Fibroblast of upper back skin (primary cell): Measurements from ENCODE around the gene CNGA1.
A peak's percentile ranks its signal among the peaks of the same experiment; 100 is the strongest.

Source experiments
- DNase-seq: peaks from one replicate; pipeline ENCODE4 v3.0.0-alpha.2; 2013

The CNGA1 gene

DNA sequence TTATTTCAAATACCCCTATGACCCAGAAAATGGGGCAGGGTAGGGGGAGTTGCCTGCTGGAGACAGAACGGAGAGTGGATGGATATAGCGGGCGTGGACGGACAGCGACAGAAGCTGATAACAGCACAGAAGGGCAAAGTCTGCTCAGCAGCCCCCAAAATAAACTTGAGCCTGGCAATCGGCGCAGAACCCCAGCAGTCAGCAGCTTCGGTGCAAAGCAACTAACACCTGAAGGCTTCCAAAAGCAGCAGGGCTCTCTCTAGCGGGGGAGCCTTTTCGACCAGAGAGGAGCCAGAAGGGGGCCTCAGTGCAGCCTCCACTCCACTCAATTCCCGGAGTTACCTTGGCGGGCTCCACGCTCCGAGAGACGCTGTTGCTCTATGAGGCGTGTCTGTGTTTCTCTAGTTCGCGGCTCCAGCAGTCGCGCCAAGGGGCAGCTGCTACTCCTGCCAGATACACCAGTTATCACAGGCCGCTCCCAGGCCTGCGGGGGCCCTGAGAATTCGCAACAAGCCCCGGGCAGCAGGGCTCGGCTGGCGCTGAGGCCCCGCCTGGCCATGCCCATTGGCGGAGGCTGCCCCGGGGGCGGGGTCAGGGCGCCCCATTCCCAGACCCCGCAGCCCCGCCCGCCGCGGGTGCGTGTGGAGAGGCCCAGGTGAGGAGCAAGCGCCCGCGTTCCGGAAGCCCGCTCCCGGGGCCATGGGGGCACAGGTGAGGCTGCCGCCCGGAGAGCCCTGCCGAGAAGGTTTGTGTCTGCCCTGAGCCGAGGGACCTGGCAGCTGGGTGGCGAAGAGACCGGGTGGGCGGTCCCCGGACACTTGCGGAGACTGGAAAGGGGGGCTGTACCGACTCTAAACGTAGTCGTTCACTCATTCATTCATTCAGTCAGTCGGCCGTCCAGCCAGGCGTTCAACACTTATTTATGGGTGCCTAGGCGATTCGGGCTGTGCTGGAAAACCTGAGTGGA is at the start of gene CNGA1, which contains the start of gene NIPAL1:
TSS of gene CNGA1 (minus strand) at position 541 of the 967 bp plus-strand sequence. CDS start 63,992 bp downstream, outside the sequence.
TSS of gene NIPAL1 (plus strand) at position 632 of the 967 bp plus-strand sequence. CDS start at position 700, 68 bp downstream.
- DNase-seq = peak; percentile 32

DNA sequence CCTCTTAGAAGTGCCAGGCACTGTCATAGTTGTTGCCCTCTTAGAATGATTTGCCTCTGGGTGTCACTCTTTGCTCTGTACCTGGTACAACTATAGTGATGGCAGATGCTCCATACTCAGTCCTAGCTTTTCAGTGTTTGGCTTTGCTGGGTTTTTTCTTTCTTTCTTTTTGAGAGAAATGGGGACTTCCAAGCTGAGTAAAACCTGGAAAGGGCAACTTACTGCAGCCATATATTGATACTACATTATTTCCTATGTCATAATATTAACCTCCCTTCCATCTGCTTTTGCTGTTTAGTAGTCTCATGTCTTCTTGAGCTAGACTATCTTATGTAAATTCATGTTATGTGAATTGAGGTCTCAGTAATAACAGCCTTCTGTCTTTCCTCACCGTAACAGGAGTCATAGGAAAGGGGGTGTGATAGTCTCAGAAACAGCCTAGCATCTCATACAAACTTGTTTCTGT is 49.1 kb upstream of the CNGA1 start:
- no peak for DNase-seq

DNA sequence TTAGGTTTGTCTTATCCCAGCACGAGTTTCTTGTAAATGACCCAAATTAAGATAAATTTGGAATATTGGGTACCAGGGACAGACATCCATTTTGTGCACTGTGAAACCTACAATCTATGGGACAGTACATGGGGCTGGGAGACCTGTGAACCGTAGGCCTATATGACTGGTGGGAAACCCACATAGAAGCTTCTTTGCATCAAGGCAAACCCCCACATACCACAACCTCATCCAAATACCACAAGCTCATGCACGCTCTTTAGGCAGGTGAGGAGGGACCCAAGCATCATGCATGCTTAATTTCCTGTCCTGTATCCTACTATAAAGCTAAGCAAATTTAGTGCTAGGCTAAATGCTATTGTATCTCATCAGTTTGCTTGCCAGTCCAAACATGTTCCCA is 47.9 kb upstream of the CNGA1 start:
- DNase-seq = no peak

DNA sequence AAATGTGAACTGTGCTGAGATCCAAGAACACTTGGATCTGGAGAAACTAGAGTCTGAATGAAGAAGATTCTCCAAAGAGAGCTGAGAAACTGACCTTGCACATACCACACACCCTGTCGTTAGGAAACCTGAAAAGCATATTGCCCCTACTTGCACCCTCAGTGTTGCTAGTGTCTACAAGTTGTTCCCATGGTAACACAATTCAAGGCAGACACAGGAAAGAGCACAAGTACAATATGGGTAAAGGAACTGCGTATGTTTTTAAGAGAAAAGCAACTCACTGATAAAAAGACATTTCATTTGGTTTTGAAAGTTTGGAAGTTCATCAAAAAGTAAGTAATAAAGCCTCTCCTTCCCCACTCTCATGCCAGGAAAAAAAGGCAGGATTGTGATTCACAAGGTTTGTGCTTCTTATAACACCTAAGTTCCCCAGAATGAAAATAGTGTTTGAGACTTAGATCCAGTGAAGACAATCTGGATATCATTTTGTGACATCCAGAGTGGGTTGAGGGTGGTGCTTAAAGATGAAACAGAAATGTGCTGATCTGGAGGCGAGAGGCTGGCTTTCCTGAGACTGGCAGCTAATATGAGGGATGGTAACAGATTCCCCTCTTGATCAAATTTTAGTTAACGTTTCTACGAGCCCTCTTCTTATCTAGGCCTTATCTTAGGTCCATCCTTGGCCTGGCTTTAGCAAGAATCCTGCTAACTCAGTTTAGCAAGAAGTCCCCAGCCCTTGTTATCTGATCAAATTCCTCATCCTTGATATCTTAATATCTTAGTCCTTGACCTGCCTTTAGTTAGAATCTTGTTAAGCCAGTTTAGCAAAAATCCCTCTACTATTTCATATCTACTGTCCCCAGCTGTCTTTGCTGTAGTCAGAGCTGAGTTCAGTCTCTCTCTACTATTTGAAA is 42.4 kb upstream of the CNGA1 start:
- DNase-seq = no peak

DNA sequence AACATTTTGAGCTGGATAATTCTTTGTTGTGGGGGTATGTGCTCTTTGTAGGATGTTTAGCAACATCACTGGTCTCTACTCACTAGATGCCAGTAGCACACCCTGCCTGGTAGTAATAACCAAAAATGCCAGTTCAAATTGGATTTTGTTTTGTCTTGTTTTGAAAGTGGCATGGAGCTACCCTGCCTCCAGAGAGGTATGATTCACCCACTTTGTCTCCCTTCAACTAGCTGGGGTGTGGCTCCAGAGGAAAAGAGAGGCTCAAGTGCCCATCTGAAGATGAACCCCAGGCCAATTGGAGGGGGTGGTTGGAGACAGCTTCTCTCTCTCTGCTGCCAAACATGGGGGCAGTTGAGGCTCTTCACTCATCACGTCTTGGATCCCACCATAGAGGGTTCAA is 34.6 kb upstream of the CNGA1 start:
- no peak for DNase-seq

DNA sequence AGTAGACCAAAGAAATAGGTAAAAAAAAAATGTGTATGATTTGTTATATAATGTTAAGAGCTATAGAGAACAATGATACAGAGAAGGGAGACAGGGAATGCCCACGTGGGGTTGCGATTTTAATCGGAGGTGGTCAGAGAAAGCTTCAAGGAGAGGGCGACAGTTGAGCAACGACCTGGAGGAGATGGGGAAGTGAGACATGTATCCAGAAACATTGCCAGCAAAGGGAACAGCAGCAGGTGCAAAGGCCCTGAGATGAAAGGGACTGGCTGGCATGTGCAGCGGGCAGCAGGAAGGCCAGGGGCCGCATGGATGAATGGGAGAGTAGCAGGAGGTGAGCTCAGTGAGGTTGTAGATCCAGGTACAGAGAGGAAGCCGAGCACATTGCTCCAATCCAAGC is 33.0 kb upstream of the CNGA1 start:
- DNase-seq = no peak

DNA sequence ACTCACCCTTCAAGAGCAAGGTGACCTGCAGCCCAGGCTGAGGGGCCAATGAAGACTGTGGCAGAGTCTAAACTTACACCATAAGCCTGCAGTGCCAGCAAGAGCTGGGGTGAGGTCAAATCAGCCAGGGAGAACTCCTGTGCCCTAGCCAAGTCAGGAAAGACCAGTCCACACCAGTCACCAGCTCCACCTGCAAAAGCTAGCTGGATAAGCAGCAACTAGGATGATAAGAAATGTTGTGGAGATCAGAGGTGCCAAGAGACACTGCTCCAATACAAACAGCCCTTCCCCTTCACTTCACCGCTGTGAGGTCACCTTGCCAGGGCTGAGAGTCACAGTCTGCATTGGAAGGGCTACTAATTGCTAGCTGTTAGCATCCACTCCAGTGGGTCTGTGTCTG is 31.4 kb upstream of the CNGA1 start:
- no peak for DNase-seq

DNA sequence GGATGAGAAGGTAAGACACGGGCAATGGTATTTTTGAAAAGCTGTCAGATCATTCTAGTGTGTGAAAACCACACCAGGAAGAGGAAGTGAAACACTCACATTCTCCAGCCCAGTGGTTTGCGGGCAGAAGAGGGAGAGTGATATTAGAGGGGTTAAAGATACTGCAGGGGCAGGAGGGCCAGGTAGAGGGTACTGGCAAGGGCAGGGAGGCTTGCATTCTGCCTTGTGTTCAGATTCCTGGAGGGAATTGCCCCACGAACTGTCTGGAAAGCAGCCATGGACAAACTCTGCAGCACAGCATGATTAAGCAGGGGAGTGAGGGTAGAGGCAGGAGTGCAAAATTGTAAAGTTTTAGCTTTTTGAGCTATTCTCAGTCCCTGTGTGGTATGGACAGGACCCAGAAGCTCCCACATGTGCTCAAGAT is 31.0 kb upstream of the CNGA1 start:
- DNase-seq = no peak

DNA sequence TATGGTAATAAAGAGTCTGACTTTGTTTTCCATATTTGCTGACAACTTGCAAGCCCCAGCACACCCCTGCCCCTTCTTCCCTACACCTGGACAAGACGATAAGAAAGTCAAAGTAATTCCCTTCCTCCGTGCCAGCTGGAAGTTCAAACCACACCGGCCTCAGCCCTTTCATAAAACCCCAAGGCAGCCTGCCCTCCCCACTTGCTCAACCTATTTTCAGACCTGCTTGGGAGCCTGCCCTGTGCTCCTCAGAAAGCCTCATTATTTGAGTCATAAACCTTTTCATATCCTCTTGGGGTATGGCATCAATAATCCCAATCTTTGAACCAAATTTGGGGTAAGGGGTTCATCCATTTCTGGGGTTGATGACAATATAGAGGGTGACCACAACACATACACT is 29.6 kb upstream of the CNGA1 start:
- no peak for DNase-seq

DNA sequence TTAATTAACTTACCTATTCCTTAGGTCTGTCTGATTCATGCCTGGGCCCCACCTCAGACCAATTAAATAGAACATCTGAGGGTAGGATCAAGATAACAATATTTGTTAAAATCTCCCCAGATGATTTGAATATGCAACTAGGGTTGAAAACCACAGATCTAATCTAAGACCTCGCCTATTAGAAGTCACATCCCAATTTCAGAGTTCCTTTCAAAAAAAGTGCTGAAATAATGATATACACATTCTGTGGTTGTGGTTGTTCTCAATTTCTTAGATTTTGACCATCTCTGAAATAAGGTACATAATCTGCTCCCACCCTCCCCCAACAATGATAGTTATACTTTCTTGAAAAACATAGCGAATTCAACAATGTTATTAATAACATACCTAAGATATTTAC is 27.8 kb upstream of the CNGA1 start:
- no peak for DNase-seq

DNA sequence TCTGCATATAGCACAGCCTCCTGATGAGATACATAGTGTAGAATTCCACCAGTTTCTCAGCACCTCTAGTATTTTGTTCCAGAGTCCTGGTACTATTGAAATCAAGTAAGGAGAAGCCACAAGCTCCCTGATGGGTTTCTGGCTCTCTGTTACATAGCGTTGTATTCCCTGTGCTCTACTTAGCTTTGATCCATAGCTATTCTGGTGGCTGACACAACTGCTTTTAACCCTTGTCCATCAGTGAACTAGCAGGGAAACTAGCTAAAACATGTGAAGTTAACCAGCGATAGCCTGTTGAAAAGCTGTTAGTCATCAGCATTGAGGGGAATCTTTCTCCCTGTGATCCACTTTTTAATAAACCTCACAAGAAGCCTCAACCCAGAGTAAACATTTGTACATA is 27.0 kb upstream of the CNGA1 start:
- no peak for DNase-seq

DNA sequence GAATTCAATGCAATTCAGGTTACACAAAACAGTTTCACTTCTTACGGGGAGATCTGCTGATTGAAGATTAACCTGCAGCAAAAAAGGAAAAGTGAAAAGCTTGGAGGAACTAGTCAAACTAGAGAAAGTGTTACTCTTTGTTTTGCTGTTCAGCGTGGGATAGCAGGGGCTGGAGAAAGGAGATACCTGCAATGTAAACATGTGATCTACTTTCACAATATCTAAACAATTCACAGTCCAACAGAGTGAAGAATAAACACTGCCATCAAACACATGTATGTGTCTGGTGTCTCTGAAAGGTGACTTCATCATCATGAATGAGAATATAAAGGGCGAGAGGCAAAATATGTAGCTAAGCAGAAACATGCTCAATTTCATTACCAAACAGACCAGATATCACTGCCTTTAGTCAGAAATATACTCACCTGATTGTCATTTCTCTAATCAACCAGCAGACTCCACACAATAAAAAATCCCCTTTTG is 26.5 kb upstream of the CNGA1 start:
- DNase-seq = no peak

DNA sequence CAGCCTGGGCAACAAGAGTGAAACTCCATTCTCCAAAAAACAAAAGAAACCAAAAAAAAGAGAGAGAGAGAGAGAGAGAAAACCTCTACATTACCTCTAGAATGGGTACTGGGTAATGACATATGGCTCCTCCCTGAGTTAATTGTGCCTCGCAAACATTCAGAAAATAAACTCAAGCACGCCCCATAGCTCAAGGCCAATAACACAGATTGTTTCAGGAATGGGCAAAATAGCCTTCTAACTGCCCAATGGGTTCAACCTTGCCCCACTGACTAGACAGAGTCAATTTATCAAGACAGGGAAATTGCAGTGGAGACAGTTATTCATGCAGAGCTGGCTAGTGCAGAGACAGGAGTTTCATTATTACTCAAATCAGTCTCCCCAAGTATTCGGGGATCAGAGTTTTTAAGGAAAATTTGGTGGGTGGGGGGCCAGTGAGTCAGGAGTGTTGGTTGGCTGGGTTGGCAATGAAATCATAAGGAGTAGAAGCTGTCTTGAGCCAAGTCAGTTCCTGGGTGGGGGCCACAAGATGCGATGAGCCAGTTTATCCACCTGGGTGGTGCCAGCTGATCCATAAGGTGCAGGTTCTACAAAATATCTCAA is 25.2 kb upstream of the CNGA1 start:
- DNase-seq = no peak

DNA sequence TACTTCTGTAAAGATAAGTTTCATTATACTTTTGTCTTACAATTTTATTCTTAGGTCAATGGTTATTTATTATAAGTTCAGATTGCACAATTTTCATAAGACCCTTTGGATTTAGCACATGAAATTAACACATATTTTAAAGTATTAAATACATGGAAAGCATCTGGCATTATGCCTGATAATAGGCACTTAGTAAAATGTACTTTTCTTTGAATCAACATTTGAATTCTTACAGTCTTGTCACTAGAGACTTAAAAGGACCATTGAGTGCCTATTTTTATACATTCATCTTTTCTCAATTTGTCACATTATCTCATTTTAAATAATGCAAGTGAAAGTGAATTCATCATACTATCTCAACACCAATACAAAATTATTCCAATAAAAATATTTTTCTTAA is 23.1 kb upstream of the CNGA1 start:
- DNase-seq = no peak

DNA sequence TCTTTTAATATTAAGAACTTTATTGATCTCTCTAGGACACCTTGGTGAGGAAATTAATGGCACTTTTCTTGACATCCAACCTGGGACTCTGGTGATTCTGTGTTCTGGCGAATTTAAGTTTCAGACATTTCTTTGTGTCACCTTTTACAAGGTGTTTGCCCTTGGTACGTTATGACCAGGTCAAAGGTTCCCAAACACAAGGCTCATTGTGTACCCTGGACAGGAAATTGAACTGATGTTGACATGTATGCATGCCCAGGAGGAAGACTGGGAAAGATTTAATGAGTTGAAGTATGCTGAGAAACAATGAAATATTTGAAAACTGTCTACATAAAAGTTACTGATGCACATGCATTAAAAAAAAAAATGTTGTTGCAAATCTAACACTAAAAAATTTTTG is 22.2 kb upstream of the CNGA1 start:
- no peak for DNase-seq

DNA sequence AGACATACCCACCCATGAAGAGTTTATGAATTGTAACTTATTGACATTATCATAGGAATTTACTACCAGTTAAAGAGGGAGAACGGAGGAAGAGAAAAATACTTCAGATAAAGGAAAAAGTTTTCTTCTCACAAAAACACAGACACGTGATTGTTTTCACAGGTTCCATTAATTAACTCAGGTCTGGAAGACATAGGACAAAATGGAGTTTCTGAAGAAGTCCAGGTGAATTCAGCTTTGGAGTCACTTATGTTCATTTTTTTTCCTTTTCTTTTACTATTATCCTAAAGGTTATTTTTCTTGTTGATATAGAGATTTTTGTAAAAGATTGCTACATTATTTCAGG is 20.6 kb upstream of the CNGA1 start:
- no peak for DNase-seq

DNA sequence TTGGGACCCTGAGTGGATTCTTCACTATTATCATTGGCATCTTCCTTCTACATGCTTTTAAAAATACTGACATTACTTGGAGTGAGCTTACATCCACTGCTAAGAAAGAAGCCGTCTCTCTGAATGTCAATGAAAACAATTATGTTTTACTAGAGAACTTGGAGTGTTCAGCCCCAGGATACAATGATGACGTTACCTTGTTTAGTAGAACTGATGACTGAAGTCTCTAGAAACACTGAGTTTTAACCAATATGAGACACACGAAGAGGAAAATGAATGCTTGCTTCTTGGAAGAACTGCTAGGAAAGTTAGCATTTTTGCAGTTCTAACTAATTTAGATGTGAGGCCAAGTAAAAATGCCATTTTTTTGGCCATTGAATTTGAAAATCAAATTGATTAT is 19.5 kb upstream of the CNGA1 start:
- no peak for DNase-seq

DNA sequence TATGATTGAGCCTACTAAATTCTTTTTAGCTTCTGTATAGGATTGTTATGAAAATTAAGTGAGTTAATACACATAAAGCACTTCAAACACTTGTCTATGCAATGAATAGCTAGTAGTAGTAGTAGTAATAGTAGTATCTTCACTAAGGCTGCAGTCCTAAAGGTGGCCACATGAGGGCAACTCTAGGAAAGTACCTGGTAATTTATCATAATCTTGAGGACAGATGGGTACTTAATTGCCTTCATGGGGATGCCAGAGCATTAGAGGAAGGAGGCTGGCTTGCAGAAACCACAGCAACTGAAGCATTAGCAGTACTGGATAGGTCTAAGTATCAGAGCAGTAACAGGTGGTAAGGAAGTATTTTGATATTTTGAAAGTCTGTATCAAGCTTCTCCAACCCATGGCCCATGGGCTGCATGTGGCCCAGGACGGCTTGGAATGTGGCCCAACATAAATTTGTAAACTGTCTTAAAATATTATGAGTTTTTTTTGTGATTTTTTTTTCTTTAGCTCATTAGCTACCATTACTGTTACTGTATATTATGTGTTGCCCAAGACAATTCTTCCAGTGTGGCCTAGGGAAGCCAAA is 17.4 kb upstream of the CNGA1 start:
- no peak for DNase-seq

DNA sequence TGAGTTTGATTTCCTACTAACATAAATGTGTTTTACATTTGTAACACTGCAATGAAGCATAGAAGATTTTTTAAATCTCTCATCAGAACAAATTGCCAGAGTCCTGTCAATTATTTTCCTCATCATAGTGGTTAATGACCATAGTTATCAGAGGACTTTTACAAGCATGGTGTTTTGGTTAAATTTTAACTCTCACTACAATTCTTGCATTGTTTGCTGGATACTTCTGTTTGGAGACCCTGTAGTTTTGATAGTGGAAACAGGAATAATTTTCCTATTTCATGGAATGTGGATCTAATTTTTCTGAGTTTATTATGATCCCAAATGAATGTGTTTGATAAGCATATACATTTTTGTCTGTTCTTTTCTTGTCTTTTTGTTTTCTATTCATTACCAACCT is 16.9 kb upstream of the CNGA1 start:
- DNase-seq = no peak

DNA sequence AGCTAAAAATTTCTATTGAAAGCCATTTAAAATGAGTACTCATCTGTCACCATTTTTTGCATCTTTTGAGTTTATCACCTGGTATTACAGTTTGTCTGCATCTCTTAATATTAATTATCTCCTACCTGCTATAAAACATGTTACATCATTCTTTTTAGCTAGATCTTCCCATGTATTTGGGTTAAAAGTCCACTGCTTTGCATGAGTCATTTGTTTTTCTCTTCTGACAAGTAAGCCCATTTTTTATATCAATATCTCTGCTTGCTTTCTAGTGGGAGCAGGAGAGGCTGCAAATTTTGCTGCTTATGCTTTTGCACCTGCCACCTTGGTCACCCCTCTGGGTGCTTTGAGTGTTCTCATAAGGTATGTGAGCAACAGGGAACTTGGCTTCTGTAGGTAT is 16.2 kb upstream of the CNGA1 start:
- no peak for DNase-seq

DNA sequence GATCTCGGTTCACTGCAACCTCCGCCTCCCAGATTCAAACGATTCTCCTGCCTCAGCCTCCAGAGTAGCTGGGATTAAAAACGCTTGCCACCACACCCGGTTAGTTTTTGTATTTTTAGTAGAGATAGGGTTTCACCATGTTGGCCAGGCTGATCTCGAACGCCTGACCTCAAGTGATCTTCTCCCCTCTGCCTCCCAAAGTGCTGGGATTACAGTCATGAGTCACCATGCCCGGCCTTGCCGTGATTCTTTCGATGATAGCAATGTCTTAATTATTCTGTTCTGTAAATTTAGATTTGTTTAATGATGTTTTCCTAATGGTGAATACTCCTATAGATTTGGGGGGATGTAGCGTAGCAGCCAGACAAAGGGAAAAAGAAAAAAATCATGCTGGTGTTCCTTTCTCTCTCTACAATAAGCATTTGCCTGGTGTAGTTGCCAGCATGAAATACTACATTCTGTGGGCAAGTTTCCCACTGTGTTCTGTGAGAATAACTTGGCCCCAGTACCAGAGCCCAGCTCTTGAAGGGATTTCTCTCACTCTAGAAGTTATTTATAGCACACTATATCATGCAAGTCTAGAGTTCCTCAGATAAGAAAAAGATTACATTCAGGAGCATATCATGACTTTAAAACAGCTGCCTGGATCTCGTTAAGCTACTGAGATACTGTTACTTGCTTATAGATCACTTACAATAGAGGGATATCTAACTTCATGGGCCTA is 15.5 kb upstream of the CNGA1 start:
- peak; percentile 32 for DNase-seq

DNA sequence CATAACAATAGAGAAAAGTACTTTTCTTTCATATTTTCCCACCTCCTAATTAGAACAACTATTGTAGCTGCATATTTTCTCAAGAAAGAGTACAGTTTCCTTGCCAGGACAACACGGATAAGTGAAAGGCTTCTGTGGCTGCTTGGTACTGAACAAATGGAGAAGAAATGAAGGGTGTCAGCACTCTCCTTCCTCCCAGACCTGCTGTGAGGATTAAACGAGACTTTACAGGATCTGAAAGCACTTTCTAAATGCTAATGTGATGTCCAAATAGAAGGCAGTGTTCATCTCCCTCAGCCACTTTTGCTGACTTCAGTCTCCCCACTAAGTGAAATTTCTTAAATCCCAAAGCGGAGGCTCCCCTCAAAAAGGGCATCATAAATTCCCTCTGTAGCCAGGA is 14.0 kb upstream of the CNGA1 start:
- no peak for DNase-seq
